T-helper 2 cell treated with Interferon-gamma antibody and Interleukin-4, amounts not matched to agents 5 μg/mL and 100 μg/mL, for 36 hours (primary cell): ENCODE measurements around the gene GTPBP2.
A peak's percentile ranks its signal among the peaks of the same experiment; 100 is the strongest.

ENCODE experiments used
- DNase-seq: peaks from one replicate; pipeline ENCODE4 v3.0.0; 2021; ENCODE audit warnings: low spot score
- H3K27ac Mint-ChIP-seq: one replicate; pipeline ENCODE4 v1.8.0; 2021; ENCODE audit warnings: mild to moderate bottlenecking, mixed read lengths
- H3K27me3 Mint-ChIP-seq: one replicate; pipeline ENCODE4 v1.8.0; 2021; ENCODE audit warnings: low read depth, mixed read lengths
- H3K36me3 Mint-ChIP-seq: one replicate; pipeline ENCODE4 v1.8.0; 2021; ENCODE audit warnings: low read depth, mixed read lengths
- H3K4me1 Mint-ChIP-seq: one replicate; pipeline ENCODE4 v1.8.0; 2021; ENCODE audit warnings: low read depth, mixed read lengths
- H3K4me3 Mint-ChIP-seq: one replicate; pipeline ENCODE4 v1.8.0; 2022; ENCODE audit warnings: mild to moderate bottlenecking, moderate library complexity, mixed read lengths
- H3K9me3 Mint-ChIP-seq: one replicate; pipeline ENCODE4 v1.8.0; 2021; ENCODE audit warnings: mixed read lengths

The GTPBP2 gene

DNA sequence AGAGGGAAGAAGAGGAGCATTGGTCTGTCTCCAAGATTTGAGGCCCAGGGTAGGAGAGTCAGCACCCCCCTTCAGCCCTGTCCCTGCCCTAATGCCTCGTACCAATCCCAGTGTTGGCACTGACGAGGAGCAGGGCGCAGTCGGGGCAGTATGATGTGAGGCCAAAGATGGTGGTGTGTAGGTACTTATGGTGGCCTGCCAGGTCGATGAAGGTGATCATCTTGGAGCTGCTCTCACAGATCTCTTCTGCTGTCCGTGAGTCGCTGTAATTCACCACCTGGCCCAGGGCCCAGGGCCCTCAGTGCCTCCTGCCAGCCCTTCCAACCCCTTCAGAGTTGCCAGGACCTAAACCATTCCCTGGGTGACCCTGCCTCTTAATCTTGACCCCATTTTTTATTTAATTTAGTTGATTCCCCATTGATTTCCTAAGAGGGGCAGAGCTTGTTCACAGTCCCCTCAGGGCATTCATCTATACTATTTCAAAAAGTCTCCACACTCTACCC lies 4.2 kb downstream of the GTPBP2 start:
- Mint-ChIP-seq H3K9me3 (no peaks in the 10 kb centered on the region), H3K36me3 (peaks cover 54% of the 10 kb centered on the region)

DNA sequence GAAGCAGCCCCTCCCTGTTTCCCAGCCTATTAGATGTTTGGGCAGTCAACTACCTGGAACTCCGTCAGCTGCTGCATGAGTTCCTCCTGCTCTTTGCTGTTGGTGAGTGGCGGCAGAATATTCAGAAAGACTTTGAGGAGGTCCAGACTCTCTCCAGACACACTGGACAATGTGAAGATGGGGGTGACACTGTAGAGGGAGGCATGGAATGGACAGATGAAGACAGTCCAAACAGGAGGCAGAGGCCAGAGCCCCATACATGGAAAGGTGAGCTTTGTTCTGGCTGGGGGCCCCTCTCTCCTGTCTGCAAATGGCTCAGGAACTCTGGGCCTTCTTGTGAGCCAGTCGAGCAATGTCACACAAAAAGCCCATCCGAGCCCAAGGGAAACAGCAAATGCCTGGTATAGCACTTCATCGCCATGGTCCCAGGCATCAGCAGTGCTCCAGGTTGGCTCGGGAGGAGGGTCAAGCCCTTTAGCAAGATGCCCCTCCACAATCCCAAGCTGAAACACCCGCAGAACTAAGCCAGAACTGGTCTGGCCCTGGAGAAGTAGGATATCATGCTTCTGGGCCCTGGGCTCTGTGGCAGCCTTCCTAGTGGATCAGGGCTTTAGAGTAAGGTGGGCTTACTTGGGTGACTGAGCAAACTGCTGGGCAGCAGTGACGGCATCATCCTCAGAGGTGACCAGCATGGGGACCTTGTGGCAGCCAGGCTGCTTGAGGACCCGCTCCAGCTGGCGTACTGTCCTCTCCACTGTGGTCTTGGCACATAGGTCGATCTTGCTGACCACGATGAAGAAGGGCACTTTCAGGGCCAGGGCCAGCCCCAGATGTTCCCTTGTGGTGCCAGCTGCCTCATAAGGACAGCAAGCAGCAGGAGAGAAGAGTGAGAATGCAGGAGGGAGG lies 4.9 kb downstream of the GTPBP2 start:
- Mint-ChIP-seq H3K27me3 (no peaks in the 10 kb centered on the region), H3K4me1 (peaks cover 19% of the 10 kb centered on the region), H3K36me3 (peaks cover 57% of the 10 kb centered on the region), H3K9me3 (no peaks in the 10 kb centered on the region), H3K27ac (no peak overlapping the region), H3K4me3 (no peak overlapping the region)
- DNase-seq: no peak

More for the DNA sequence above, 4.2 kb downstream of the GTPBP2 start:
- no peak overlapping the region for H3K27ac Mint-ChIP-seq
- no peaks in the 10 kb centered on the region for H3K27me3 Mint-ChIP-seq
- H3K4me1 Mint-ChIP-seq: peaks cover 20% of the 10 kb centered on the region
- DNase-seq: no peak
- no peak overlapping the region for H3K4me3 Mint-ChIP-seq

DNA sequence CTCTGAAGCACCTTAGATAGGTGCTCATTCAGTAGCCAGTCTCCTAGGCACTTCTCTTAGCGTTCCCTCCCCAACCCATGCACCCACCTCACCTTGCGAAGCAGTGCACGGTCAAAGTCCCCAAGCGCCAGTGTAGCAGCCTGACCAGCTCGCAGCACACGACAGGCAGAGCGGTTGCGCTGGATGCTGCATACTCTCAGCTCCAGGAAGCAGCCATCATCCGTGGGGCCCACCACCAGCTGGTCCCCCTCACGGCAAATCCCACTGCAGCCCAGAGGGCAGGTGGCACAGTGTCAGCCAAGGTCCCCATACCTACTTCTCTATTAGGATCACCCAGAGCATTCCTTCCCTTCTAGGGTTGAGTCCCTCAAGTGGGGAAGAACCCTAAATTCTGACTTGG lies 6.5 kb downstream of the GTPBP2 start:
- H3K9me3 Mint-ChIP-seq: no peaks in the 10 kb centered on the region
- H3K4me1 Mint-ChIP-seq: peaks cover 12% of the 10 kb centered on the region
- peaks cover 53% of the 10 kb centered on the region for H3K36me3 Mint-ChIP-seq
- no peak overlapping the region for H3K27ac Mint-ChIP-seq
- H3K27me3 Mint-ChIP-seq: no peaks in the 10 kb centered on the region
- H3K4me3 Mint-ChIP-seq: no peak overlapping the region
- no peak for DNase-seq

DNA sequence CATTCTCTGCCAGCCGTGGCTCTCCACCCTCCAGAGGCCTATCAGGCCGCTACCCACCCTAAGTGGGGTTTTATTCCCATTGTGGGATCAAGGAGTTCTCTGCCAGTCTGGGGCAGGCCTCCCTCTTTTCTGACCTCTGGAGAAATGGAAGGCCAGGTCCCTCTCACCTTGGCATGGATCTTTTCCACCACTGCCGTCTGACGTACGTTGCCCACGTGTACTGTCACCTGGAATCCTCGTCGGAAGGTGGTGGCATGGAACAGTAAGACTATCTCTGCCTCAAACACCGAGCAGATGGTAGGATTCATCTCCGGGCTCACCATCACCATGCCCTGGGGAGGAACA lies 7.3 kb downstream of the GTPBP2 start:
- no peak overlapping the region for H3K4me3 Mint-ChIP-seq
- peaks cover 53% of the 10 kb centered on the region for H3K36me3 Mint-ChIP-seq
- H3K27ac Mint-ChIP-seq: no peak overlapping the region
- no peak for DNase-seq
- peaks cover 4% of the 10 kb centered on the region for H3K4me1 Mint-ChIP-seq
- no peaks in the 10 kb centered on the region for H3K9me3 Mint-ChIP-seq
- H3K27me3 Mint-ChIP-seq: no peaks in the 10 kb centered on the region

DNA sequence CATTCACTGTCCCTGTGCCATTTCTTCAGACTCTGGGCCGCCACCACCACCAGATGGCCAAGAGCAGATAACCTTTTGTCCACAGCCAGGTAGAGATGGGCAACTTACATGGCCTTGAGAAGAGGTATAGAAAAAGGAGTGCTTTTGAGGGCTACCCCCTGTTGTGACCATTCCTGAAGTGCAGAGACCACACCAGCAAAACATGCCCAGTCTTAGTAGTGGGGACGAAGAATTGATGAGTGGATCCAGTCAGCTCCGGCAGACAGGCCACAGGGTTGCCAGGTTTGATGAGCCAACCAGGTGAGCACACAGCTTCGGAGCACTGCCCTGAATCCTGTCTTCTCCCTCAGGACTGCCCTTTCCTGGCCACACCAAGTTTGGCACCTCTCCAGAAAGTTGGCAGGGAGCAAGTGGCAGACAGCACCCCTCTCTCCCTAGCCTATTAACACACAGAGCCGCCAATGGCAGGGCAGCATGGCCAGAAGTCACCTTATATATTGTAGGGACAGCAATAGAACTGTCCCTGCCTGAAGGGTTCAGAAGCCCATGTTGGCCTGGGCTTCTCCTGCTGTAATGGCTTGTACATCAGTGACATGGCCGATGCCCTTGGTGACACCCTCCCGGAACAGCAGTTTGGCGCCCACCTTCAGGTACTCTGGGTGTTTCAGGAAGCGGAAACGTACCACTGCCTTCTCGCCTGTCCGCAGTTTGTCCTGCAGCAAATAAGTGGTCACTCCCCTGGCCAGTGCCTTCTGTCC lies 7.8 kb downstream of the GTPBP2 start:
- no peak for DNase-seq
- no peaks in the 10 kb centered on the region for H3K9me3 Mint-ChIP-seq
- H3K27me3 Mint-ChIP-seq: no peaks in the 10 kb centered on the region
- peaks cover 57% of the 10 kb centered on the region for H3K36me3 Mint-ChIP-seq
- H3K4me3 Mint-ChIP-seq: no peak overlapping the region
- peaks cover 4% of the 10 kb centered on the region for H3K4me1 Mint-ChIP-seq
- H3K27ac Mint-ChIP-seq: no peak overlapping the region

DNA sequence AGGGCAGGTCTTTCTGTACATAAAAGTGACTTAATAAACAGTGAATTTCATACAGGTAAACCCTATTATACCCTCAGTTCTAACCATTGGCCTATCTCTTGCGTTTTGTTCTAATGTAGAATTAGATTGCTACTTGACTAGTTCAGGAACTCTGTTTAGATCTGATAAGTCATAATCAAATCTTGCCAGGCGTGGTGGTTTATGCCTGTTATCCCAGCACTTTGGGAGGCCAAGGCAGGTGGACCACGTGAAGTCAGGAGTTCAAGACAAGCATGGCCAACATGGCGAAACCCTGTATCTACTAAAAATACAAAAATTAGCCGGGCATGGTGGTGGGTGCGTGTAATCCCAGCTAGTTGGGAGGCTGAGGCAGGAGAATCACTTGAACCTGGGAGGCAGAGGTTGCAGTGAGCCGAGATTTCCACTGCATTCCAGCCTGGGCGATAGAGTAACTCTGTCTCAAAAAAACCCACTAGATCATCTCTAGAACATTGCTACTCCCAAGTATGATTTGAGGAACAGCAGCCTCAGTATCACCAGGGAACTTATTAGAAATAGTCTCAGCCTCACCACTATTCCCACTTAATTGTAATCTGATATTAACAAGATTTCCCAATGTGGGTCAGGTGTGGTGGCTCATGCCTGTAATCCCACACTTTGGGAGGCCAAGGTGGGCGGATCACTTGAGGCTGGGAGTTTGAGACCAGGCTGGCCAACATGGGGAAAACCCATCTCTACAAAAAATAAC lies 12.2 kb downstream of the GTPBP2 start:
- H3K9me3 Mint-ChIP-seq: no peaks in the 10 kb centered on the region
- peaks cover 41% of the 10 kb centered on the region for H3K36me3 Mint-ChIP-seq
- H3K4me1 Mint-ChIP-seq: no peaks in the 10 kb centered on the region
- H3K4me3 Mint-ChIP-seq: no peak overlapping the region
- no peak for DNase-seq
- no peaks in the 10 kb centered on the region for H3K27me3 Mint-ChIP-seq
- no peak overlapping the region for H3K27ac Mint-ChIP-seq

DNA sequence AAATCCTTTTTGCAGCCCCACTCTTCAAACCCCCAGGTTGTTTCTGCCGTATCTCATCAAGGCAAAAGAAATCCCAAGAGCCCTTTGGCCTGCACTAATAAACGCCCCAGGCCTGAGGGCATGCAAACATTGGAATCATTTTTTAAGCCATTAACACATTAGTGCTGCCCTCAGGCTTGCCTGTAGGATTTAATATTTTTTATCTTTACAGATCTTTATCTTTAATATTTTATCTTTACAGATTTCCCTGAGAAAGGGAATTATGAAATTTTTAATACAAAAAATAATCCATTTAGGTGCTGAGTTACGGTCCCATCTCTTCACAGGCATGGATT lies 14.7 kb downstream of the GTPBP2 start:
- Mint-ChIP-seq H3K27me3 (no peaks in the 10 kb centered on the region), H3K4me1 (no peaks in the 10 kb centered on the region), H3K4me3 (no peak overlapping the region), H3K9me3 (no peaks in the 10 kb centered on the region), H3K27ac (no peak overlapping the region), H3K36me3 (peaks cover 44% of the 10 kb centered on the region)
- no peak for DNase-seq

DNA sequence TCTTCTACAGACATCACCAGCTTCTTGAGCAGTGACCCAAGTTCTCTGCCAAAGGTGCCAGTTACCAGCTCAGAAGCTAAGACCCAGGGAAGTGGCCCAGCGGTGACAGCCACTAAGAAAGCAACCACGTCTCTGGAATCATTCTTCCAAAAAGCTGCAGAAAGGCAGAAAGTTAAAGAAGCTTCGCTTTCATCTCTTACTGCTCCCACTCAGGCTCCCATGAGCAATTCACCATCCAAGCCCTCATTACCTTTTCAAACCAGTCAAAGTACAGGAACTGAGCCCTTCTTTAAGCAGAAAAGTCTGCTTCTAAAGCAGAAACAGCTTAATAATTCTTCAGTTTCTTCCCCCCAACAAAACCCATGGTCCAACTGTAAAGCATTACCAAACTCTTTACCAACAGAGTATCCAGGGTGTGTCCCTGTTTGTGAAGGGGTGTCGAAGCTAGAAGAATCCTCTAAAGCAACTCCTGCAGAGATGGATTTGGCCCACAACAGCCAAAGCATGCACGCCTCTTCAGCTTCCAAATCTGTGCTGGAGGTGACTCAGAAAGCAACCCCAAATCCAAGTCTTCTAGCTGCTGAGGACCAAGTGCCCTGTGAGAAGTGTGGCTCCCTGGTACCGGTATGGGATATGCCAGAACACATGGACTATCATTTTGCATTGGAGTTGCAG lies 15.2 kb downstream of the GTPBP2 start:
- no peak overlapping the region for H3K27ac Mint-ChIP-seq

DNA sequence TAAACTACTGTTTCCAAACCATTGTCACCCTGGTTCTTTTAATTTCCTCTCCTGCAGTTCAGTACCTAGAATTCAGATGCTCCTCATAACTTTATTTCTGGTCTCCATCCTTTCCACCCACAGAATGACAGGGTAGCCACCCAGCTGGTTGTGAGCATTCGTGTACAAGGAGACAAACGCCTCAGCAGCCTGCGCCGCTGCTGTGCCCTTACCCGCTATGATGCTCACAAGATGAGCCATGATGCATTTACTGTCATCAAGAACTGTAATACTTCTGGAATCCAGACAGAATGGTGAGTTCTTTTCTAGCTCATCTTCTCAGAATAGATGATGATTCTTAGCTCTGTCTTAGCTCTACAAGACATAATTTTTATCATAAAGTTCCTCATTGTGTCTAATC lies 18.6 kb downstream of the GTPBP2 start:
- peaks cover 2% of the 10 kb centered on the region for H3K4me1 Mint-ChIP-seq
- no peaks in the 10 kb centered on the region for H3K9me3 Mint-ChIP-seq
- H3K36me3 Mint-ChIP-seq: peaks cover 52% of the 10 kb centered on the region
- H3K27me3 Mint-ChIP-seq: no peaks in the 10 kb centered on the region
- no peak for DNase-seq
- no peak overlapping the region for H3K27ac Mint-ChIP-seq
- no peak overlapping the region for H3K4me3 Mint-ChIP-seq

More for the DNA sequence above, 15.2 kb downstream of the GTPBP2 start:
- Mint-ChIP-seq H3K9me3 (no peaks in the 10 kb centered on the region), H3K4me3 (no peak overlapping the region), H3K36me3 (peaks cover 47% of the 10 kb centered on the region), H3K27me3 (no peaks in the 10 kb centered on the region), H3K4me1 (no peaks in the 10 kb centered on the region)
- DNase-seq: no peak

DNA sequence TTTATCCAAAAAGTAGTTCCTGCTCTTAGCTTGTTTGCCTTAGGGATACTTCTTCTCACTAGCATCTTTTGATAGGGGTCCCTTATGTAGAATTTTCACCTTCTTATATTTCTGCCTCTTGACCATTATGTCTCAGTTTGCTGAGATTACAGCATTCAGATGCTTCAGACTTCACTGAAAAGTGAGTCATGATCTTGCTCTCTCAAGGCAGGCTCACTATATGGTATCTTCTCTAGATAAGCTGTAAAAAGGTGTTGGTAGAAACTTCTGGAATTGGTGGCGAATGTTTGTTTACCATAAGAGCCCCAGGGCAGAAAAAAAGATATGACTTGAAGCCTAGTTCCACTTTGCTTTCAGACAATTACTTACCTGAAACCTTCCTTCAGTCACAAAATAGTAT lies 19.7 kb downstream of the GTPBP2 start:
- no peaks in the 10 kb centered on the region for H3K27me3 Mint-ChIP-seq
- H3K27ac Mint-ChIP-seq: no peak overlapping the region
- H3K4me1 Mint-ChIP-seq: peaks cover 2% of the 10 kb centered on the region
- no peaks in the 10 kb centered on the region for H3K9me3 Mint-ChIP-seq
- H3K4me3 Mint-ChIP-seq: no peak overlapping the region
- DNase-seq: no peak
- peaks cover 55% of the 10 kb centered on the region for H3K36me3 Mint-ChIP-seq

DNA sequence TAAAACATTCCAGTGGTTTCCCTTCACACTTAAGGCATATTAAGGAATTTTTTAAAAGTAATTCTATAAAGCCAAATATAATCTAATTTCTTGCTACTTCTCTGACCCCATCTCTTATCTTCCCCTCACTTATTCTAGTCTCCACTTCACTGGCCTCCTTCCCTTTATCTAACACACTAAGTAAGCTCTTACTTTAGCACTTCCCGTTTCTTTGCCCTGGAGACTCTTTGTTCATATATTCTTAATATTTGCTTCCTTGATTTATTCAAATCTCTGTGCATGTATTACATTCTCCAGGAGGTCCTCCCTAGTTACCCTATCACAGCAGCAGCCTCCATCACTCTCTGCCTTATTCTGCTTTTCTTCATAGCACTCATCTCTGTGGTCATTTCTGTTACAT lies 20.3 kb downstream of the GTPBP2 start:
- H3K4me1 Mint-ChIP-seq: peaks cover 2% of the 10 kb centered on the region
- no peak for DNase-seq
- H3K27ac Mint-ChIP-seq: no peak overlapping the region
- H3K27me3 Mint-ChIP-seq: no peaks in the 10 kb centered on the region
- H3K36me3 Mint-ChIP-seq: peaks cover 55% of the 10 kb centered on the region
- no peak overlapping the region for H3K4me3 Mint-ChIP-seq
- no peaks in the 10 kb centered on the region for H3K9me3 Mint-ChIP-seq

DNA sequence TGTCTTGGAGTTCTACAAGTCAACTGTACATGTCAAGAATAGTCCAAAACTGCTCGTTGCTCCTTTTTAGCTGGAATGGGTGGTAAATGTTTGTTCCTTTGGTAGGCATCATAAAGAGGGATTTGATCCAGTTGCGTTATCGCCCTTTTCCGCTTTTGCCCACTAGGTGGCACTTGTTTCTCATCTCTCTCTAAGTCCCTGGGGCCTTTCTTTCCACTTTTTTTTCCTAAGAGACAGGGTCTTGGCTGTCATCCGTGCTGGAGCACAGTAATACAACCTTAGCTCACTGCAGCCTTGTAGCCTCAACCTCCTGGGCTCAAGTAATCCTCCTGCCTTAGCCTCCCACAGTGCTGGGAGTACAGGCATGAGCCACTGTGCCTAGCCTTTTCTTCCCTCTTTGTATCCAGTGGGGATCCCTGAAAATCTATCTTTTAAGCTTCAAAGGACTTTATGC lies 20.7 kb downstream of the GTPBP2 start:
- peak; percentile 26 for DNase-seq
- H3K36me3 Mint-ChIP-seq: peaks cover 55% of the 10 kb centered on the region
- H3K27me3 Mint-ChIP-seq: no peaks in the 10 kb centered on the region
- no peak overlapping the region for H3K4me3 Mint-ChIP-seq
- no peak overlapping the region for H3K27ac Mint-ChIP-seq
- H3K4me1 Mint-ChIP-seq: peaks cover 2% of the 10 kb centered on the region
- H3K9me3 Mint-ChIP-seq: no peaks in the 10 kb centered on the region

DNA sequence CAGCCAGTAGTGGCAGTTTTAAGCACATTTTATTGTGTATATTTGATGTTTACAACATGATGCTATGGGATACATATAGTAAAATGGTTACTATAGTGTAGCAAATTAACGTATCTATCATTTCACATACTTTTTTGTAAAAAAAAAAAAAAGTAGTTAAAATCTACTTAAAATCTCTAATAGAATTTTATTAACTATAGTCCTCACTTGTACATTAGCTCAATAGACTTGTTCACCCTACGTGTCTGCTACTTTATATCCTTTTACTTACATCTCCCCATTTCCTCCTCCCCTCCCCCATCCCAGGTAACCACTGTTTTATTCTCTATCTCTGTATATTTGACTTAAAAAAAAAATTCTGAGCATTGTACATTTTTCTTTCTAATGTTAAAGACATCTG lies 23.0 kb downstream of the GTPBP2 start:
- Mint-ChIP-seq H3K9me3 (no peaks in the 10 kb centered on the region), H3K4me3 (no peak overlapping the region), H3K4me1 (peaks cover 2% of the 10 kb centered on the region), H3K27me3 (no peaks in the 10 kb centered on the region), H3K36me3 (peaks cover 61% of the 10 kb centered on the region), H3K27ac (no peak overlapping the region)
- no peak for DNase-seq
